Peyer's patch (tissue), 4 donors: ENCODE measurements around the gene FDXACB1.

ENCODE experiments used
- POLR2A ChIP-seq, 2 donors: fragments of 450-650 bp; IDR thresholded peaks; one replicate each; pipeline ENCODE4 v1.5.1; 2017; ENCODE audit warnings: antibody characterized with exemption in 2 of 2, mild to moderate bottlenecking in 2 of 2, moderate library complexity in 2 of 2
- TF ChIP-seq, protein P1 (sequence below), 6 experiments: fragments of 450-650 bp in 4 of 6; fragments of 200-600 bp in 2 of 6; sonication (generic) in 1 of 6; IDR thresholded peaks; one replicate each; pipeline ENCODE4 v1.5.1; 2017 to 2019; ENCODE audit warnings: antibody characterized with exemption in 6 of 6, mild to moderate bottlenecking in 3 of 6, moderate library complexity in 1 of 6

DNA sequence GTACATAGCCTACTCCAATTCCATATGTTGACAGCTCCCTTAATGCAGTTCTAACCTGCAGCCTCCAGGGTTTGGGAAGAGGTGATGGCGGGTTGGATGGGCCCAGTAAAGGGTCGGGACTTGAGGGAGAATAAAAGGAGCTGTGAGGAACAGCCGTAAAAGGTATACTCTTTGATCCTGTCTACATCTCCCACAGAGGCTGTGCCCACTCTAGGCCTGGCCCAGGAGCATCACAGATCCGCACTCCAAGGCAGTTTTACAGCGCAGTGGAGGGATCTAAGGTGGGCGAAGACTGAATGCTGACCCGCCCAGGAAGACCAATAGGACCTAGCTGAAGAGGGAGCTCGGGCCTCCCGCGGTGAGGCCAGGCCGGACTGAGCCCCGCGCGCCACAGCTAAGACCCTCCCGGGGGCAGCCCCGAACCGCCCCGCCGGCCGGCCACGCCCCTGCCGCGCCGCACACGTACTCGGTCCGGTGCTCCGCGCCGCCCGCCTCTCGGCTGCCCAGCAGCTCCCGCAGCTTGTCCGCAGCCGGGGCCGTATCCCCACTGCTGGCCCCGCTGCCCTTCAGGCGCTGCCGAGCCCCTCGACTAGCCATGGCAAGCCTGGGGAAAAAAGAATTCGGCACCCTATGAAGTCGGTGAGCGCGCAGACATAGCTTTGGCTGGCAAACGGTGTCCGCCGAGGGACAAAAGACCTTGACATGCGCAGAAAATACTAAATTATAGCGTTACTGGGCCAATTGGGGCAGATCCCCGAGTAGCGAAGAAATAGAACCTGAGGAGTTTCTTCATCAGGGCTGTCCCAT, 7.9 kb downstream of the FDXACB1 start, which contains the start of gene ALG9:
- TF ChIP-seq, protein P1, sequence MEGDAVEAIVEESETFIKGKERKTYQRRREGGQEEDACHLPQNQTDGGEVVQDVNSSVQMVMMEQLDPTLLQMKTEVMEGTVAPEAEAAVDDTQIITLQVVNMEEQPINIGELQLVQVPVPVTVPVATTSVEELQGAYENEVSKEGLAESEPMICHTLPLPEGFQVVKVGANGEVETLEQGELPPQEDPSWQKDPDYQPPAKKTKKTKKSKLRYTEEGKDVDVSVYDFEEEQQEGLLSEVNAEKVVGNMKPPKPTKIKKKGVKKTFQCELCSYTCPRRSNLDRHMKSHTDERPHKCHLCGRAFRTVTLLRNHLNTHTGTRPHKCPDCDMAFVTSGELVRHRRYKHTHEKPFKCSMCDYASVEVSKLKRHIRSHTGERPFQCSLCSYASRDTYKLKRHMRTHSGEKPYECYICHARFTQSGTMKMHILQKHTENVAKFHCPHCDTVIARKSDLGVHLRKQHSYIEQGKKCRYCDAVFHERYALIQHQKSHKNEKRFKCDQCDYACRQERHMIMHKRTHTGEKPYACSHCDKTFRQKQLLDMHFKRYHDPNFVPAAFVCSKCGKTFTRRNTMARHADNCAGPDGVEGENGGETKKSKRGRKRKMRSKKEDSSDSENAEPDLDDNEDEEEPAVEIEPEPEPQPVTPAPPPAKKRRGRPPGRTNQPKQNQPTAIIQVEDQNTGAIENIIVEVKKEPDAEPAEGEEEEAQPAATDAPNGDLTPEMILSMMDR (IDR thresholded peaks at IDR 0.05), result peak; percentile 3 to 66 (median 49)
- no peak for TF ChIP-seq POLR2A (IDR thresholded peaks at IDR 0.05)
